Endothelial cell of umbilical vein (primary cell): Measurements from ENCODE around the gene TTC17. TPM values are rescaled to one million over a fixed set of nuclear protein-coding genes. Genes with fewer than 3 reads are reported as not detected.

ENCODE experiments used
- BruUV-seq: library from RNA; stranded (reverse); fragments of 400-500 nt; replicated peaks from 2 replicates; lab custom pipeline; 2021; lab: Mats Ljungman, UMichigan
- CTCF ChIA-PET: fragments of 300-600, 350-600 bp; sonication (Branson Sonifier 250); formaldehyde crosslinking; loops from one replicate; lab custom pipeline; 2021; ENCODE audit warnings: antibody characterized with exemption, inconsistent platforms; lab: Charles Lee
- POLR2A ChIA-PET: fragments of 300-600, 350-600 bp; sonication (Branson Sonifier 250); formaldehyde crosslinking; loops from one replicate; lab custom pipeline; 2021; ENCODE audit warnings: antibody characterized with exemption, inconsistent platforms; lab: Charles Lee
- DNase-seq: peaks from one replicate; pipeline ENCODE4 v3.0.0-alpha.2; 2011; ENCODE audit warnings: low read depth, low spot score
- FAIRE-seq: peaks from 2 replicates; lab custom pipeline; 2011; peaks lifted over from hg19 to GRCh38; lab: Jason Lieb, UNC
- H2AFZ ChIP-seq: 2 replicates; pipeline ENCODE4 v1.6.0; 2012; ENCODE audit warnings: low read depth, low read length, control low read depth, inconsistent platforms
- H3K27ac ChIP-seq: 2 replicates; pipeline ENCODE4 v1.5.1; 2011; ENCODE audit warnings: low read depth, mild to moderate bottlenecking, control low read depth, low read length, moderate library complexity; ENCODE audit not compliant: insufficient read depth
- H3K27me3 ChIP-seq, 2 experiments: 2 replicates each; pipeline versions ENCODE4 v1.6.0 to v1.6.1; 2011; ENCODE audit warnings: low read length in 2 of 2, mixed read lengths in 1 of 2; ENCODE audit not compliant: control insufficient read depth in 2 of 2, insufficient read depth in 2 of 2
- H3K36me3 ChIP-seq, 2 experiments: 2 replicates in 1 of 2; 3 replicates in 1 of 2; pipeline ENCODE4 v1.5.1; 2011; ENCODE audit warnings: low read length in 2 of 2, mild to moderate bottlenecking in 1 of 2, moderate library complexity in 1 of 2; ENCODE audit not compliant: control insufficient read depth in 2 of 2, insufficient read depth in 2 of 2; ENCODE audit errors: extremely low read depth in 1 of 2
- H3K4me1 ChIP-seq: 3 replicates; pipeline ENCODE4 v1.5.1; 2011; ENCODE audit warnings: mild to moderate bottlenecking, low read length; ENCODE audit not compliant: control insufficient read depth, insufficient read depth; ENCODE audit errors: extremely low read depth
- H3K4me2 ChIP-seq: 2 replicates; pipeline ENCODE4 v1.6.1; 2011; ENCODE audit warnings: low read length, control low read depth, mixed read lengths; ENCODE audit not compliant: insufficient read depth
- H3K4me3 ChIP-seq, 3 experiments: fragments of 200-600 bp in 1 of 3; sonication (generic), shearing (Covaris generic) in 1 of 3; replicated peaks in 1 of 3; 2 replicates each; pipeline ENCODE4 v1.5.1; 2011 to 2016; ENCODE audit warnings: control low read depth in 3 of 3, low read length in 3 of 3, mild to moderate bottlenecking in 2 of 3, inconsistent platforms in 1 of 3, low read depth in 1 of 3, moderate library complexity in 1 of 3; ENCODE audit not compliant: insufficient read depth in 1 of 3
- H3K79me2 ChIP-seq: 2 replicates; pipeline ENCODE4 v1.6.0; 2012; ENCODE audit warnings: low read length, inconsistent platforms; ENCODE audit not compliant: control insufficient read depth, insufficient read depth
- H3K9ac ChIP-seq: replicated peaks from 2 replicates; pipeline ENCODE3; 2011; ENCODE audit warnings: low read length, control low read depth; ENCODE audit not compliant: insufficient read depth; ENCODE audit errors: extremely low read depth
- H3K9me1 ChIP-seq: replicated peaks from 3 replicates; pipeline ENCODE4 v1.6.0; 2011; ENCODE audit warnings: mild to moderate bottlenecking, low read length; ENCODE audit not compliant: control insufficient read depth, insufficient read depth; ENCODE audit errors: extremely low read depth
- H3K9me3 ChIP-seq: replicated peaks from 2 replicates; pipeline ENCODE4 v1.5.1; 2012; ENCODE audit warnings: low read length, inconsistent platforms; ENCODE audit not compliant: control insufficient read depth, insufficient read depth
- H4K20me1 ChIP-seq: replicated peaks from 2 replicates; pipeline ENCODE3; 2011; ENCODE audit warnings: mild to moderate bottlenecking, low read length; ENCODE audit not compliant: control insufficient read depth, insufficient read depth; ENCODE audit errors: extremely low read depth
- CTCF ChIP-seq, 2 donors: IDR thresholded peaks; 1 replicate in 1 of 2; 2 replicates in 1 of 2; pipeline ENCODE4 v1.5.1; 2011; ENCODE audit warnings: low read length in 2 of 2, mild to moderate bottlenecking in 2 of 2, moderate library complexity in 2 of 2, control low read depth in 1 of 2, inconsistent platforms in 1 of 2, low read depth in 1 of 2; ENCODE audit not compliant: insufficient read depth in 1 of 2; ENCODE audit errors: extremely low read depth in 1 of 2
- FOS ChIP-seq: IDR thresholded peaks from 2 replicates; pipeline ENCODE4 v1.6.1; 2011; ENCODE audit warnings: mild to moderate bottlenecking, low read length, moderate library complexity, borderline replicate concordance; ENCODE audit not compliant: insufficient read depth
- GATA2 ChIP-seq: IDR thresholded peaks from 2 replicates; pipeline ENCODE4 v1.7.0; 2011; ENCODE audit warnings: low read depth, mild to moderate bottlenecking, moderate library complexity, mixed read lengths, low read length; ENCODE audit not compliant: insufficient read length, insufficient read depth
- JUN ChIP-seq: IDR thresholded peaks from 2 replicates; pipeline ENCODE4 v1.6.1; 2011; ENCODE audit warnings: borderline replicate concordance, low read depth; ENCODE audit not compliant: insufficient read length, insufficient read depth
- MAX ChIP-seq: IDR thresholded peaks from 2 replicates; pipeline ENCODE4 v1.6.1; 2011; ENCODE audit not compliant: insufficient read depth, insufficient read length
- MYC ChIP-seq: IDR thresholded peaks from one replicate; pipeline ENCODE4 v1.6.1; 2011; ENCODE audit warnings: mild to moderate bottlenecking, low read depth, low read length
- POLR2A ChIP-seq: IDR thresholded peaks from 2 replicates; pipeline ENCODE4 v1.6.1; 2012; ENCODE audit warnings: low read depth, mild to moderate bottlenecking, control low read depth, low read length
- dilution Hi-C: fragments of 300-500 bp; cut with MboI; formaldehyde crosslinking; loops from one replicate; pipeline ENCODE4 v1.15.0; 2019; ENCODE audit warnings: low sequenced_read_pairs; ENCODE audit not compliant: extremely low pct_ligation_motif_present
- intact Hi-C: fragments of 100-400 bp; cut with micrococcal nuclease; formaldehyde crosslinking; loops from one replicate; pipeline ENCODE4 v1.10.0; 2022
- polyA plus RNA-seq, 4 experiments: library from polyadenylated mRNA; depleted of rRNA in 3 of 4; stranded (reverse) in 3 of 4; unstranded in 1 of 4; fragments of >200 nt; gene quantifications; 2 replicates each; pipeline versions ENCODE4 v1.2.1 to v1.2.3, GENCODE V29; 2011 to 2012; ENCODE audit warnings: missing spikeins in 1 of 4
- total RNA-seq: library from RNA; stranded (reverse); gene quantifications from 2 replicates; pipeline ENCODE4 v1.2.3, GENCODE V29; 2021

Gene TTC17
- total and polyA plus RNA-seq, 2 donors (not counting 3 experiments of a cell fraction or from before 2014, with no cell fraction given) = 60.7 to 66.8 TPM

DNA sequence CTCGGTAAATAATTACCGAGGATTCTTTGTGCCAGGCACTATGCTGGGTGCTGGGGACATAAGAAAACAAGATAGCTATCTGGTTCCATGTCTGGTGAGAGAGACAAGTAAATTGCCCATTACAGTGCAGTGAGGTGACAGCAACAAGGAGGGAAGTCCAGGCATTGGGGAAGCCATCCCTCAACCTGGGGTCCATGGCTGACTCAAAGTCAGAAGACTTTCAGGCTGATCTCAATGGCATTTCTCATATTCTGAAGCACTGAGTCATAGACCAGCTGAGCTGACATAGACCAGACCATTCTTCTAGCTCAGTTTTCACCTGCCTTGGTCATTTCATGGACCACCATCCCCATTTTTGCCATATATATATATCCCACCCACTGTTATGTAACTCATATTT lies 158.8 kb downstream of the TTC17 start:
- Histone ChIP-seq H3K27me3 (no peaks in the 10 kb centered on the region), H3K4me3 (no peak overlapping the region), H3K36me3 (no peaks in the 10 kb centered on the region), H3K79me2 (no peaks in the 10 kb centered on the region), H3K9me3 (no peaks in the 10 kb centered on the region), H3K4me2 (no peak overlapping the region), H2AFZ (no peak overlapping the region), H3K9me1 (no peaks in the 10 kb centered on the region), H4K20me1 (no peaks in the 10 kb centered on the region), H3K4me1 (no peaks in the 10 kb centered on the region), H3K9ac (no peak overlapping the region), H3K27ac (no peak overlapping the region)
- dilution Hi-C loops (no loop called here), intact Hi-C loops (no loop called here)
- FAIRE-seq (no peak), DNase-seq (no peak)
- CTCF ChIA-PET = no interaction called here
- no TSS peak for BruUV-seq
- POLR2A ChIA-PET = no interaction called here
- TF ChIP-seq MYC (no peak), JUN (no peak), FOS (no peak), POLR2A (no peak), GATA2 (no peak), MAX (no peak), CTCF (IDR thresholded peaks at IDR 0.05; ENCODE audit: extremely low read depth in 1 of 2, insufficient read depth in 1 of 2, low read depth in 1 of 2, low read length in 2 of 2) (no peak)
